ENCODE measurements around the gene CLDN6.
A peak's percentile ranks its signal among the peaks of the same experiment; 100 is the strongest.

Gene CLDN6

DNA sequence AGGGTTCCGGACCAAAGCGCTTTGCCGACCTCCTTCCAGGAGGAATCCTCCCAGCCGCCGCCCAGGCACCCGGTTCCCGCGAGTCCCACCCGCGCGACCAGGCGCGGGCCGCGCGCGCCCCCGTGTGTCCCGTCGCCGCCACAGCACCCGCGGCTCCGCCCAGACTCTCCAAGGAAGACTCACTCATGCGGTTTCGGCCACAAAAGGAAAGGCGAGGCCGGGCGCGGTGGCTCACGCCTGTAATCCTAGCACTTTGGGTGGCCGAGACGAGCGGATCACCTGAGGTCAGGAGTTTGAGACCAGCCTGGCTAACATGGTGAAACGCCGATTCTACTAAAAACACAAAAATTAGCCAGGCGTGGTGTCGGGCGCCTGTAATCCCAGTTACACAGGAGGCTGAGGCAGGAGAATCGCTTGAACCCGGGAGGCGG lies 34.3 kb downstream of the CLDN6 start:
- peak; percentile 84 to 85 for DNase-seq

- no peak for DNase-seq
Observed at GRCh38 chr16:2982402-2982801, 35.6 kb downstream of the CLDN6 start.

DNA sequence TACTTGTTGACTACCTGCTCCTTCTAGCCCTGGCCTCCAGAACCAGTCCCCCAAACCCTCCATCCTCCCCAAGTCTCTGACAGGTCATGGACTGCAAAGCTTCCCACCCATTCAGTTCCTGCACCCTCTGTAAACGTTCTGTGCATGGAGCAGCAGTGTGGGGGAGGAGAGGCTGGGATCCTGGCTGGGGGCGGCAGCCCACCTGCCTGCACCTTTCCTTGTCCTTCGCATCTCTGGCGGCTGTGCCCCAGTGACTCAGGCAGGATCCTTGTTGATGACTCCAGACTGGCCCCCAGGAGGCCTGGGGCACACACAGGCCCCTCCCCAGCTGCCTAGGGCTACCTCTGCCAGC lies 36.1 kb downstream of the CLDN6 start:
- no peak for DNase-seq

DNA sequence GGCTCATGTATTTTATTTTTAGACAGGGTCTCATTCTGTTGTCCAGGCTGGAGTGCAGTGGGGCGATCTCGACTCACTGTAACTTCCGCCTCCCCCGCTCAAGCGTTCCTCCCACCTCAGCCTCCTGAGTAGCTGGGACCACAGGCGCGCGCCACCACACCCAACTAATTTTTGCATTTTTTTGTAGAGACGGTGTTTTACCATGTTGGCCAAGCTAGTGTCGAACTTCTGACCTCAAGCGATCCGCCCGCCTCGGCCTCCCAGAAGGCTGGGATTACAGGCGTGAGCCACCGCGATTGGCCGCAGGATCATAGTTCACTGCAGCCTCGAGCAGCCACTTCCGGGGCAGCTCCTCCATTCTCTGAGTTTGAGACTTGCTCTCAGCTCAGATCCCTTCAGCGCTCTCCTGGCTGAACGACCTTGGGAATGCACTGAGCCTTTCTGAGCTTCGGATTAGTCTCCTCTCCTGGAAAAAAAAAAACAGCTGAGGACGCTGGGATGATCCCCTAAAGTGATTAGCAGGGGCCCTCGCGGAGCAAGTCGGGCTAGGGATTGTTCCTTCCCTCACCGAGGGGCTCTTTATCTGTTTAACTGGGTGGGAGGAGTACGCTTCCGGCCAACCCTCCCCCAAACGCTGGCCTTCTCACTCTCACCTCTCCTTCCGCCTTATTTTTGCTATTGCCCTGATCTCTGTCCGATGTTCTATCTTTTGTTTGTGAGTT lies 36.6 kb downstream of the CLDN6 start:
- DNase-seq: no peak

DNA sequence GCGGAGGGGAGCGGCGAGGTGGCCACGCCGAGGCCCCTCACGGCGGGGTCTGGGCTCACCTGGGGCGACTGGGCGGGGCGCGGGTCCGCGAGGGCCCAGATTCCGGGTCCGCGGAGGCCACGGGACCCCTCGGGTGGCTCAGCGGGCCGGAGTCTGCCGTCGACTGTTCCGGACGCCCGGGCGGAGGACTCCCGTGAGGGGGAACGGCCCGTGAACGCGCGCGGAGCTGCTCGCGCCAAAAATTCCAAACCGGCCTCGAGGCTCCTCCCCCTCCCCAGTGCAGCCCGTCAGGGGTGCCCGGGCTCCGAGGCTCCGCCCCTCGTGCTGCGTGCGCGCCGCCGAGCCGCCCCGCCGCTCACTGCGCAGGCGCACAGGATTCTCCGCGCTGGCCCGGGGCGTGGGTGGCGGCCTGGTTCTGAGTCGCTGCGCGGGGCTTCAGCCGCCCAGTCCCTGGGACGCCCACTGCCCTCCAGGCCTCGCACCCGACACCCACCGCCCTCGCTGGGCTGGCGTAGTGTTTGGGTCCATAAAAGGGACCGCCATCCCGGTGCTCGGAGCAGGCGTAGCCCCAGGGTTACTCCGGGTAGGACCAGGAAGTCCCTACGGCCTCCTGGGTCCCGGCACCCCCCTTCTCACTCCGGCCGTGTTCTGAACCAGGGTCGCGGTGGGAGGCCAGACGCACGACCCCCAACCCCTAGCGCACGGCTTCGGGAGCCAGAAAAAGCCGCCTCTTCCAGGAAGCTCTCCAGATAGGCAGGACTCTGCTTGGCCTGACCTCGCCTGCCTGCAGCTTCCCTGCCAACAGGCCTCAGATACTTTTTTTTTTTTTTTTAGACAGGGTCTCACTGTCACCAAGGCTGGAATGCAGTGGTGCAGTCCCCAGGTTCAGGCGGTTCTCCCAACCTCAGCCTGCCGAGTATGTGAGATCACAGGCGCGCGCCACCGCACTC lies 37.5 kb downstream of the CLDN6 start, which contains the start of gene PKMYT1:
Gene PKMYT1, minus strand, starts transcription at position 220 of the 950 bp plus-strand sequence. CDS start 789 bp downstream, outside the sequence.
- DNase-seq: peak; percentile 89 to 95

DNA sequence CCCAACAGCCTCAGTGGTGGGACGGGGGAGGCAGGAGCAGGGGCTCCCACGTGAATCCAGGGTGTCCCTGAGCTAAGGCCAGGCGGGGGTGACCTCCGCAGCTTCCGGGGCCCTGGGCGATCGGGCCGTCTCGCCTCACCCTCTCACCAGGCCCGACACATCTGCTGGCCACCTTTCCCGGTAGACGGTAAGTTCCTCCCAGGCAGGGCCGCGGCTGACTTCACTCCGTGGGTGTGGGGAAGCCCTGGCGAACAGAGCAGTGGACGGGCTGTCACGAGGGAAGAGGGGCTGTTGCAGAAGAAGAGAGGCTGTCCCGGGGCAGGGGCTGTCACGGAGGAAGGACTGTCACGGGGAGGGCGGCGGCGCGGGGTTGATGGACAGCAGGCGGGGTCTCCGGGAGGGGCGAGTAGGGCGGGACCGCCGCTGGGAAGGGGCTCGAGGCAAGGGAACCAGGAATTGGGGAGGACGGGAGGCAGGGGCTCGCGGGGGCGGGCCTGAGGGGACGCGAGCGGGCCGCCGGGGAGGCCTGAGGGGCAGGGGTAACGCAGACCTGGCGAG lies 38.2 kb downstream of the CLDN6 start:
- no peak for DNase-seq

DNA sequence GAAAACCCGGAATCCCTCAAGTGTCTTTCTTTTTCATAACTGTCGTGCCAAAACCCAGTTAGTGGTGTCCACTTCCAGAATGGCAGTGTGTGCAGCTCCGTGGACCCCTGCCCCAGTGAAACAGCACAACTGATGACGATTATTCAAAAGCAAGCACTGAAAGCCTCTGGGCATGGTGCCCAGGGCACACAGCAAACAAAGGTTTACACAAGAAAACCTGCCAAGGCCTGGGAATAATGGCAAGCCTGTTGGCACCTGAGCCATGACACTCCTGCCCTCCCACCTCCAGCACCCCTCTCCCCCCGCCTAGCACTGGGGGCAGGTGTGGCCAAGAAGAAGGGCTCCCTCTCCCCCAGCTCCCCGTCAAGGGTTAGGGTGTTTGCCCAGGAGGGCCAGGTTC lies 40.5 kb downstream of the CLDN6 start:
- DNase-seq: no peak

DNA sequence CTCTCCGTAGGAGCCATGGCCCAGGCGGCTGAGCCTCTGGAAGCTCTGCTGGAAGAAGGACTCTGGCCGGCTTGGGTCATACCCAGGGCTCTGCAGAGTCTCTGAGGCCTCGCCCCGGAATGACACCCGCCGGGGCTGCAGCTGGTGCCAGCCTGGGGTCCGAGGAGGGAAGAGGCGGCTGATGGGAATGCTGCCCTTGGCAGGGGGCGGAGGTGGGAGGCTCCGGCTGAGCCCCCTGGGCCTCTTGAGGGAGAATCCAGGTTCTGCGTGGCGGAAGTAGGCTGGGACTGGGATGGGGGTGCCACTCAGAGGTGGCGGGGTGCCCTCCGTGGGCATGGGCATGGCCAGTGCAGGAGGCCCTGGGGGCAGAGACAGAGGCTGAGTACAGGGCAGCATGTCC lies 41.3 kb downstream of the CLDN6 start:
- no peak for DNase-seq

GRCh38 chr16:2976201-2976600 lies 41.8 kb downstream of the CLDN6 start:
- DNase-seq: no peak

DNA sequence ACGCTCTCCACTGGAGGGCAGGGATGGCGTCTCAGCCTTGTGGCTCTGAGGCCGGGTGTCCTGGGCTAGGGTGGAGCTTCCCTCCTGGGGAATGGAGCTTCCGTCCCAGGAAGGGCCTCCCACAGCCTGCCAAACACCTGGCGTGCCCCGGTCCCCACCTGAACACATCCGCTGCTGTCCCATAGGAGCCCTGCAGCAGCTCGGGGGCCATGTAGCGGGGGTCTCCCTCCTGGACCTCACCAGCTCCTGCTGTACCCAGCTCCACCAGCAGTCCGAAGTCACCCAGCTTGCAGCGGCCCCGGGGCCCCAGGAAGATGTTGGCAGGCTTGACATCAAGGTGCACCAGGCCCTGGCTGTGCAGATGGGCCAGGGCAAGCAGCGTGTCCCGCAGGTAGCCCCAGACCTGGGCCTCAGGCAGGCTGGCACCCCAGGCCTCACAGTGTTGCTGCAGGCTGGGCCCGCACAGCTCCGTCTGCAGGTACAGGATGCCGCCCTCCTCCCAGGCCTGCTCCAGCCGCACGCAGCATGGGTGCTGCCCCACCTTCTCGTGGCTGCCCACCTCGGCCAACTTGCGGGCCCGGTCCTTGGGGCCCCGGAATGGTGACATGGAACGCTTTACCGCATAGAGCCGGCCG lies 42.7 kb downstream of the CLDN6 start:
- DNase-seq: no peak

GRCh38 chr16:2974319-2975056 lies 43.5 kb downstream of the CLDN6 start:
- no peak for DNase-seq

GRCh38 chr16:2973605-2974318 lies 44.2 kb downstream of the CLDN6 start:
- DNase-seq: no peak

DNA sequence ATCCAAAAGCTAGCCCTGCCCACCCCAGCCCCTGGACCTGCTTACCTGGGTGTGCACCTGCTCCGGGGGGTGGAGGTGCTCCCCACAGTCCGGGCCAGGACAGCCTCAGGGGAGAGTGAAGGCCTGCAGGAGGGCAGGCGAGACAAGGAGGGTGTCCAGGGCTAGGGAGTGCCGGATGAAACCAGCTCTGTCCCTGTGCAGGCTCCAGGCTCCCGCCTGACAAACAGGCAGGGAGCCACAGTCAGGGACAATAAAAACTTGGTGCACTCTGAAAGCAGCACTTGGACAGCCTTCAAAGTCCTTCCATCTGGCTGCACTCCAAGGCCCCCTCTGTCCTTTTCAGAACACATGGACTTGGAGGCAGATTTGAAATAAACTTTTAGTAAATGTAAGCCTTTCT lies 44.9 kb downstream of the CLDN6 start:
- DNase-seq: no peak

DNA sequence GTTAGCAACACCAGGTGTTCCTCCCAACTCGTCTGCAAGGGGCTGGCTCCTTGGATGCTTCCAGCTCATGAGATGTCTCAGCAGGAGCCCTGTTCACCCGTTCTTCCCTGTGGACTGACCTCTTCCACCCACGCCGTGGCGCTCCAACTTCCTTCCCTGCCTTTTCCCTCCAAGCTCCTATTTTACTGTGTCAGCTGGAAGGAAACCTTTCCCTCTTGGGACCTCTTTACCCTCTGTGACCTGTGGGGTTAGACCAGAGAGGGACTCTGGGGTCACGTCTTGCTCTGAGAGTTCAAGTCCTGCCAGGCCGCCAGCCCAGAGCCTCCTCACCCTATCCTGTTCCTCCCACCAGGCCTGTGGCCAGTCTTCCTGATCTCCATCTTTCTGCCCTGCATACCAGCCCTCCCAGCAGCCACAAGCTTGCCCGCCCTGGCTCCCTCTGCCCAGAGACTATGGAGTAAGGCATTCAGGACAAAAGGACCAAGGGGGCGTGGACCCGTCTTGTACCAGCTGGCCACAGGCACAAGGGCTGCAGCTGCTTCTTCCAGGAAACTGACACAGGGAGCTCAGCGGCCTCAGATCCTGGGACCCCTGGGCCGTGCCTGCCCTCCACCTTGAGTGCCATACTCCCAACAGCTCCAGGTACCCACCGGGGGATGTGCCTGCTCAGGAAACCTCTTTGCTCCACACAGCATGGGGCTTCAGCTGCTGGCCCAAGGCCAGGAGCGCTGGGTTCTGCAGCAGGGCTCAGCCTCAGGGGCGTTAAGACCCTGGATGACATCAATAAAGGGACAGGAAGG lies 45.8 kb downstream of the CLDN6 start:
- no peak for DNase-seq

- DNase-seq: no peak
Observed at GRCh38 chr16:2971134-2971984, 46.6 kb downstream of the CLDN6 start.

- DNase-seq: no peak
Observed at GRCh38 chr16:2970563-2970962, 47.4 kb downstream of the CLDN6 start.

DNA sequence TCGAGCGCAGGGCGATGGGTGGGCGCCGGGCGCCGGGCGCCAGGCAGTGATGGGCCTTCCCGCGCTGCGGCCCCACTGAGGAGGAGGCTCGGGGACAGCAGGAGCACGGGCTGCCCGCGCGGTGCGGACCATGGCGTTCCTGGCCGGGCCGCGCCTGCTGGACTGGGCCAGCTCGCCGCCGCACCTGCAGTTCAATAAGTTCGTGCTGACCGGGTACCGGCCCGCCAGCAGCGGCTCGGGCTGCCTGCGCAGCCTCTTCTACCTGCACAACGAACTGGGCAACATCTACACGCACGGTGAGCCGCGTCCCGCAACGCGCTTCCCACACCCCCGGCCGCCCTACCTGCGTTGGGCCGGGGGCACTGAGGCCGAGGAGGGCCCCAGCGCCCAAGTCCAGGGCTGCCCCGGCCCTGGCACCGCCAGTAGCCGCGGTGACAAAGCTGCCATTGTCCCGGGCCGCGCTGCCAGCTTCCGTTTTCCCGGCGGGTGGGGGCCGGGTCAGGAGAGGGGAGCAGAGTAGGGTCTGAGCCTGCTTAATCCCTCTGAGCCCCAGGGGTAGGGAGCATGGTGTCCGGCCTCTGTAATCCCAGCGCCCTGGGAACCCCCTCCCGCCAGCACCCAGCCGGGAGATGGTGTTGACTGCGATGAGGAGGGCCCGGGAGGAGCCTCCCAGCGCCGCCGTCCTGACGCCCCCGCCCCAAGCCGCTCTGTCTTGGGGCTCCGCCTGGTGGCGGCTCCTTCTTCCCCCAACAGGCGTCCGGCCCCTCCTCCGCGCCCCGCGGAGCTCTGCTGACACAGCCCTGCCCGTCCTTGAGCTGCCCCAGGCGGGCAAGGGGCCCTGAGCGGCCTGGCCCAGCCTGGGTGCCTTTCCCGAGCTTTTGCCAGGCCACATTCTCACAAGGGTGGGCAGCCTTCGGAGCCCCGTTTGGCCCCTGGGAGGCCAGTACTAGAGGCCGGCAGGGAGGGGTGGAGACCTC lies 48.1 kb downstream of the CLDN6 start:
- peak; percentile 39 to 67 for DNase-seq

- DNase-seq: peak; percentile 92 to 95
Observed at GRCh38 chr16:2968738-2969544, 49.0 kb downstream of the CLDN6 start, which contains the start of gene PAQR4. TSS of gene PAQR4 (plus strand) at chr16:2969348. CDS start at chr16:2969675, 327 bp downstream.
